Psoas muscle (tissue), 8 donors: Measurements from ENCODE around the gene RSPH6A. TPM values are rescaled to one million over a fixed set of nuclear protein-coding genes. Genes with fewer than 3 reads are reported as not detected.
A peak's percentile ranks its signal among the peaks of the same experiment; 100 is the strongest.

ENCODE experiments used
- ATAC-seq, 4 donors: fragments of 200-7000 bp; cut with Tn5 transposase; one replicate each; pipeline ENCODE4 v1.9.1; 2020; ENCODE audit warnings: moderate library complexity in 3 of 4, mild to moderate bottlenecking in 2 of 4
- DNase-seq, 2 donors: peaks; one replicate each; pipeline ENCODE4 v3.0.0-alpha.2; 2020
- H3K27ac ChIP-seq: fragments of 200-600 bp; one replicate; pipeline ENCODE4 v1.8.0; 2022
- H3K27me3 ChIP-seq, 3 donors: fragments of 200-600 bp in 1 of 3; one replicate each; pipeline versions ENCODE4 v1.6.1 to v1.8.0; 2013 to 2022; ENCODE audit warnings: low read length in 2 of 3, mild to moderate bottlenecking in 2 of 3, moderate library complexity in 1 of 3; ENCODE audit not compliant: insufficient read depth in 3 of 3
- H3K36me3 ChIP-seq, 2 donors: fragments of 200-600 bp in 1 of 2; one replicate each; pipeline versions ENCODE4 v1.6.1 to v1.8.0; 2013 to 2022; ENCODE audit warnings: low read depth in 1 of 2, mild to moderate bottlenecking in 1 of 2, moderate library complexity in 1 of 2; ENCODE audit not compliant: insufficient read depth in 1 of 2
- H3K4me1 ChIP-seq: fragments of 200-600 bp; one replicate; pipeline ENCODE4 v1.8.0; 2022
- H3K4me3 ChIP-seq: fragments of 200-600 bp; one replicate; pipeline ENCODE4 v1.8.0; 2022; ENCODE audit warnings: mild to moderate bottlenecking
- H3K9me3 ChIP-seq: fragments of 200-600 bp; one replicate; pipeline ENCODE4 v1.8.0; 2022
- CTCF ChIP-seq: fragments of 200-600 bp; IDR thresholded peaks from one replicate; pipeline ENCODE4 v1.8.0; 2022; ENCODE audit warnings: antibody characterized with exemption
- WGBS, 3 donors: extraction: QIAGEN DNeasy Blood & Tissue Kit; methylation state at CpG; one replicate each; pipeline versions ENCODE4 v1.1.6 to v1.1.7; 2013; 5-methylcytosine and 5-hydroxymethylcytosine counted together
- intact Hi-C, 2 donors: fragments of 100-400 bp; cut with DNase I; formaldehyde crosslinking; loops; one replicate each; pipeline versions ENCODE4 v1.11.0 to v1.14.2; 2022
- polyA plus RNA-seq, 3 donors: library from polyadenylated mRNA; stranded (reverse); fragments of 200-250 nt; gene quantifications; one replicate each; pipeline ENCODE4 v1.2.3, GENCODE V29; 2013
- total RNA-seq, 4 donors: library from RNA; stranded (reverse); fragmentation: NEBNext Ultra II Directional in 2 of 4; extraction: Animal tissue kit (Norgen Biotek cat#: 25700) in 2 of 4; gene quantifications; one replicate each; pipeline versions ENCODE4 v1.2.1 to v1.2.4, GENCODE V29; 2021 to 2023
- donor health status: healthy with polysubstance abuse.
- donor health status: DM: no; HTN: no; CAD: no; lungs with moderate emphysema.
- donor health status: Bipolar disorder and iron deficiency.
- donor health status: healthy.
- donor health status: DM: yes; HTN: yes; CAD: no.
- donor health status: DM: no; HTN: no; CAD: no.
- donor health status: DM: no; HTN: no; CAD: no.
- donor health status: DM: yes; HTN: yes; CAD: no.

The RSPH6A gene
- total and polyA plus RNA-seq, 7 donors: 0.03 to 0.15 (median 0.09) TPM; not detected in 3

DNA sequence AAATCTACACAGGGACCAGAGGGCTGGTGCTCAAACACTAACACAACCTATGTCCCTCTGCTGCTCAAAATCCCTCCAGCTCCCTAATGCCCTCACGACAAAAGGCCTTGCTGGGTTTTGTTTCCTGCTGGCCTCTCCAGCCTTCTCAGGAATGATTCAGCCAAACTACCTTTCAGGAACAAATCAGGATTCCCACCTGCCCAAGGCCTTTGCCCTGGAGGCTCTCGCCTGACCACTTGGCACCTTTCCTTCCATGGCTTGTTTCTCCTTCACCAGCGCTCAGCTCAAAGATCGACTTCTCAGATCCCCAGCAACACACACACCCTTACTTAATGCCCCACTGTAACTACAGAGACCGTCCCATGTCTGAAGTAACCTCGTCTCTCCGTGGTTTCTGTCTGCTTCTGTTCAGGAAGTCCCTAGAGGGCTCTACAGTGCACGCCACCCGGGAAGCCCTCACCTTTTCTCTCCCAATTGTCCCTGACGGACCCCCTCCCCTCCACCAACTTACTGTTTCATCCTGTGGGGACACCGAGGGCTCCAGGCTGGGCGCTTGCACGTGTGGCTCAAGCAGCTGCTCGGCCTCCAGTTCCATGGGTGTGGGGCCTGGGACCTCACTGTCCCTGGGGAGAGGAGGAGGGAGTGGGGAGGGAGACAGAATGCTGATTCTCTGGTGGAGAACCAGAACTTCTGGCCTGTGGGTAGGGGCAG lies 42.8 kb downstream of the RSPH6A start:
- H3K4me3 ChIP-seq: no peak overlapping the region
- H3K27ac ChIP-seq: peak overlapping the region; percentile 95
- H3K27me3 ChIP-seq: no peaks in the 10 kb centered on the region
- intact Hi-C loops: no loop called here
- peaks cover 0 to 51% of the 10 kb centered on the region in 2 donors for H3K36me3 ChIP-seq
- peaks cover 9% of the 10 kb centered on the region for H3K4me1 ChIP-seq
- no peak for TF ChIP-seq CTCF
- no peaks in the 10 kb centered on the region for H3K9me3 ChIP-seq
- DNase-seq (no peak), ATAC-seq (no peak)
- WGBS, 3 donors: 76 to 85% (median 76%) methylated on average over 14 of the region's 14 CpGs

DNA sequence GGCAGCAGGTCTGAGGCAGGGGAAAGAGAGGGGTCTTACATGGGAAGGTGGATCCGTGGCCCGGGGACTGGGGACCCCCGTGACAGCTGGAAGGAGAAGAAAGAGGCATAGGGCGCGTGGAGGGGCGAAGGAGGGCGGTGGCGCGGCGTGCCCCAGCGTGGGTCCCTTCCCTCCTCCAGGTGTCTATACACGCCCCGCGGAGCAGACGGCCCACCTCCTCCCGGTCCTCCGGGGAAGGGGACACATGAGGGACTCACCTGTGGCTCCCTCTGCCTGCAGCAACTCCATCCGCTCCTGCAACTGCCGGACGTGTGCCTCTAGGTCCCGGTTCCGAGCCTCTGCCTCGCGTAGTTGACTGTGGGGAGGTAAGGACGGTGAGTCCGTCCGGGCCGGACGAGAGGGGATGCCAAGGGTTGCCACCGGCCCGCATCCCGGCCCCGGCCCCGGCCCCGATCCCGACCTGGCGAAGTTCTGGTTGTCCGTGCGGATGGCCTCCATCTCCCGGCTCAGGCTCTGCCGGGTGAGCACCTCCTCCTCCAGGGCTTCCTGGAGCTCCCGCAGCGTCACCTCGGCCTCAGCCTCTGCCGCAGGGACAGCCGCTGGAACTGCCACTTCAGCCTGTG lies 43.7 kb downstream of the RSPH6A start:
- peaks cover 16% of the 10 kb centered on the region for H3K4me1 ChIP-seq
- no peaks in the 10 kb centered on the region for H3K9me3 ChIP-seq
- ATAC-seq: no peak
- intact Hi-C loops: loop anchor here in 1 of 2 donors (2.0 kb wide), 1 partner anchor 27 kb away; no protein-coding TSS in a partner anchor
- H3K36me3 ChIP-seq: peaks cover 0 to 42% of the 10 kb centered on the region in 2 donors
- peak overlapping the region; percentile 87 for H3K4me3 ChIP-seq
- H3K27ac ChIP-seq: peak overlapping the region; percentile 95
- no peak for DNase-seq
- H3K27me3 ChIP-seq: no peaks in the 10 kb centered on the region
- 75 to 84% (median 83%) methylated on average over 38 to 46 of the region's 46 CpGs for WGBS, 3 donors
- TF ChIP-seq CTCF: no peak

DNA sequence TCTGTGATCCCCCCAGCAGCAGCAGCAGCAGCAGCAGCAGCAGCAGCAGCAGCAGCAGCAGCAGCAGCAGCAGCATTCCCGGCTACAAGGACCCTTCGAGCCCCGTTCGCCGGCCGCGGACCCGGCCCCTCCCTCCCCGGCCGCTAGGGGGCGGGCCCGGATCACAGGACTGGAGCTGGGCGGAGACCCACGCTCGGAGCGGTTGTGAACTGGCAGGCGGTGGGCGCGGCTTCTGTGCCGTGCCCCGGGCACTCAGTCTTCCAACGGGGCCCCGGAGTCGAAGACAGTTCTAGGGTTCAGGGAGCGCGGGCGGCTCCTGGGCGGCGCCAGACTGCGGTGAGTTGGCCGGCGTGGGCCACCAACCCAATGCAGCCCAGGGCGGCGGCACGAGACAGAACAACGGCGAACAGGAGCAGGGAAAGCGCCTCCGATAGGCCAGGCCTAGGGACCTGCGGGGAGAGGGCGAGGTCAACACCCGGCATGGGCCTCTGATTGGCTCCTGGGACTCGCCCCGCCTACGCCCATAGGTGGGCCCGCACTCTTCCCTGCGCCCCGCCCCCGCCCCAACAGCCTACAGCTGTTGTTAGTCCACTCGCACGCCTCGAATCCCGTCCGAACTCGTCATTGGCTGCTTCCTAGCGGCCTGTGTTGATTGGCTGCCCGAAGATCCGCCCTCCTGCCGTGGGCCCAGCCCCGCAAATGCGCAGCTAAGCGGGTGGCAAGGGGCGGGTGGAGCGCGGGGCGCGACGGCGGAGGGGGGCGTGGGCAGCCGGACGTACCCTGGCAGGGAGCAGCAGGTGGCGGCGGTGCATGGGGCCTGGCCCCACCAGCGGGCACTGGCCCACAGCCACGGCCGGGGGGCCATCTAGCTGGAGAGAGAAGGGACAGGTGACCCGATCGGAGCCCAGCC lies 44.7 kb downstream of the RSPH6A start:
- intact Hi-C loops: loop anchor here (1.0 to 2.0 kb wide), 2 partner anchors 28 to 29 kb away; no protein-coding TSS in a partner anchor
- H3K4me1 ChIP-seq: peaks cover 26% of the 10 kb centered on the region
- TF ChIP-seq CTCF: peak; percentile 96
- peak overlapping the region; percentile 87 for H3K4me3 ChIP-seq
- DNase-seq (peak; percentile 98), ATAC-seq (peak; percentile 75 to 80 (median 78))
- peak overlapping the region; percentile 95 for H3K27ac ChIP-seq
- H3K27me3 ChIP-seq: no peaks in the 10 kb centered on the region
- peaks cover 0 to 44% of the 10 kb centered on the region in 2 donors for H3K36me3 ChIP-seq
- no peaks in the 10 kb centered on the region for H3K9me3 ChIP-seq
- WGBS, 3 donors: 0 to 3% (median 1%) methylated on average over 66 to 79 of the region's 79 CpGs

- peak in 1 of 4 donors; percentile 10 for ATAC-seq
- Histone ChIP-seq H3K4me1 (peaks cover 32% of the 10 kb centered on the region), H3K9me3 (no peaks in the 10 kb centered on the region), H3K27ac (peak overlapping the region; percentile 95), H3K27me3 (no peaks in the 10 kb centered on the region), H3K36me3 (peaks cover 0 to 42% of the 10 kb centered on the region in 2 donors), H3K4me3 (peak overlapping the region; percentile 87)
- intact Hi-C loops: loop anchor here (1.0 to 5.0 kb wide), 3 partner anchors 29 to 38 kb away; partner anchors contain the start of genes FBXO46 (in 1 of the 2) and MEIOSIN (in 1 of the 2)
- no peak for TF ChIP-seq CTCF
- DNase-seq: peak in 1 of 2 donors; percentile 79
- 1% methylated on average over 27 to 28 of the region's 28 CpGs for WGBS, 3 donors
Measured at GRCh38 chr19:45769821-45770191, 45.3 kb downstream of the RSPH6A start.
